ENCODE measurements around the gene TTLL11.

DNA sequence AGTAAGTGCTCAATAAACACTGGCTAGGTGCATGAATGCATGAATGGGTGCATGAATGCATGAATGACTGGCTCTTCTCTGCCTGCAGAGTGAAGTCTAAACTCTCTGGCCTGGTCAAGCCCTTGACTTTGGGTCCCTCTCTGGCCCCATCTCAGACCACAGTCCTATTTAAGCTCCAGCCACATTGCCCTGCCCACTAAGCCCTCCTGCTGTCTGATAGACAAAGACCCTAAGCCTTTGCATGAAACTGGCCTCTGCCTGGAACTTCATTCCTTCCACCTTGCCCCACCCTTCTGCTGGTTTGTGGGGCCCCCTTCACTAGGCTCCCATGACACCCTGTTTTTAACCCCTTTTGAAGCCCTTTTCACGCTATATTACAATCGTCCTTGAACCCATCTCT lies 202.4 kb downstream of the TTLL11 start:
- no peak for TF ChIP-seq POLR2A (IDR thresholded peaks at IDR 0.05)
- TF ChIP-seq, protein P1, sequence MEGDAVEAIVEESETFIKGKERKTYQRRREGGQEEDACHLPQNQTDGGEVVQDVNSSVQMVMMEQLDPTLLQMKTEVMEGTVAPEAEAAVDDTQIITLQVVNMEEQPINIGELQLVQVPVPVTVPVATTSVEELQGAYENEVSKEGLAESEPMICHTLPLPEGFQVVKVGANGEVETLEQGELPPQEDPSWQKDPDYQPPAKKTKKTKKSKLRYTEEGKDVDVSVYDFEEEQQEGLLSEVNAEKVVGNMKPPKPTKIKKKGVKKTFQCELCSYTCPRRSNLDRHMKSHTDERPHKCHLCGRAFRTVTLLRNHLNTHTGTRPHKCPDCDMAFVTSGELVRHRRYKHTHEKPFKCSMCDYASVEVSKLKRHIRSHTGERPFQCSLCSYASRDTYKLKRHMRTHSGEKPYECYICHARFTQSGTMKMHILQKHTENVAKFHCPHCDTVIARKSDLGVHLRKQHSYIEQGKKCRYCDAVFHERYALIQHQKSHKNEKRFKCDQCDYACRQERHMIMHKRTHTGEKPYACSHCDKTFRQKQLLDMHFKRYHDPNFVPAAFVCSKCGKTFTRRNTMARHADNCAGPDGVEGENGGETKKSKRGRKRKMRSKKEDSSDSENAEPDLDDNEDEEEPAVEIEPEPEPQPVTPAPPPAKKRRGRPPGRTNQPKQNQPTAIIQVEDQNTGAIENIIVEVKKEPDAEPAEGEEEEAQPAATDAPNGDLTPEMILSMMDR (IDR thresholded peaks at IDR 0.05): no peak
